ENCODE measurements around the gene UROC1.

DNA sequence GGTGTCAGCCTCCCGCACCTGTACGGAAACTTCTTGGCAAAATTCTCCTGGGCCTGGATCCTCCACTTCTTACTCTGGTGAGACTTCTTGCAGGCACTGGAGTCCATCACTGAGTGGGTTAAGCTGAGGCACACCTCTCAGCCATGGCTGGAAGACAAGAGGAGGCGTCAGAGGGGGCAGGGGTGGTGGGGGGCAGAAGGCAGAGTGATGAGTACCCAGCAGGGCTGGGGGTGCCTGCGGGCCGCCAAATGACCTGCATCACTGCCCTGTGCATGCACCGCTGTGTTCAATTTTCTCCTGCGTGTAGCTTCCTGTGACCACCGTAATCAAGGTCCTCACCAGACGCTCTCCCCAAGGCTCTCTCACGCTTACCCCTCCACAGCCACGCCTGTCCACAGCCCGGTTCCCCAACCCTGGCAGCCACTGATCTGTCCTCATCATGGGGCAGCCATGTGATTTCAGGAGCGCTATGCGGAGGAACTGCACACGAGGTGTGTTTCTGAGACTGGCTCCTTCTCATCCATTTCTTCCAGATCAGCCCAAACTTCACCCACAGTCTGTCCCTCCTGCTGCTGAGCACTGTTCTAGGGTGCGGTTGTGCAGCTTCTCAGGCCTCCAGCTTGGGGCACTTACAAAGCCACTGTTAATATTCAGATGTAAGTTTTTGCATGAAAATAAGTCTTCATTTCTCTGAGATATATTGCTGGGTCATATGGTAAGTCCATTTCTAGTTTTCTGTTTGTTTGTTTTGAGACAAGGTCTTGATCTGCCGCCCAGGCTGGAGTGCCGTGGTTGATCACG, 35.9 kb upstream of the UROC1 start:
- TF ChIP-seq, protein P1, sequence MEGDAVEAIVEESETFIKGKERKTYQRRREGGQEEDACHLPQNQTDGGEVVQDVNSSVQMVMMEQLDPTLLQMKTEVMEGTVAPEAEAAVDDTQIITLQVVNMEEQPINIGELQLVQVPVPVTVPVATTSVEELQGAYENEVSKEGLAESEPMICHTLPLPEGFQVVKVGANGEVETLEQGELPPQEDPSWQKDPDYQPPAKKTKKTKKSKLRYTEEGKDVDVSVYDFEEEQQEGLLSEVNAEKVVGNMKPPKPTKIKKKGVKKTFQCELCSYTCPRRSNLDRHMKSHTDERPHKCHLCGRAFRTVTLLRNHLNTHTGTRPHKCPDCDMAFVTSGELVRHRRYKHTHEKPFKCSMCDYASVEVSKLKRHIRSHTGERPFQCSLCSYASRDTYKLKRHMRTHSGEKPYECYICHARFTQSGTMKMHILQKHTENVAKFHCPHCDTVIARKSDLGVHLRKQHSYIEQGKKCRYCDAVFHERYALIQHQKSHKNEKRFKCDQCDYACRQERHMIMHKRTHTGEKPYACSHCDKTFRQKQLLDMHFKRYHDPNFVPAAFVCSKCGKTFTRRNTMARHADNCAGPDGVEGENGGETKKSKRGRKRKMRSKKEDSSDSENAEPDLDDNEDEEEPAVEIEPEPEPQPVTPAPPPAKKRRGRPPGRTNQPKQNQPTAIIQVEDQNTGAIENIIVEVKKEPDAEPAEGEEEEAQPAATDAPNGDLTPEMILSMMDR (IDR thresholded peaks at IDR 0.05; ENCODE audit: insufficient read depth, low read length), result no peak
- TF ChIP-seq GABPA (IDR thresholded peaks at IDR 0.05; ENCODE audit: low read depth) (no peak), SPI1 (IDR thresholded peaks at IDR 0.05; ENCODE audit: borderline replicate concordance, low read depth) (no peak)

Measured in HL-60 (cell line).